ENCODE data around the gene OR11A1.

DNA sequence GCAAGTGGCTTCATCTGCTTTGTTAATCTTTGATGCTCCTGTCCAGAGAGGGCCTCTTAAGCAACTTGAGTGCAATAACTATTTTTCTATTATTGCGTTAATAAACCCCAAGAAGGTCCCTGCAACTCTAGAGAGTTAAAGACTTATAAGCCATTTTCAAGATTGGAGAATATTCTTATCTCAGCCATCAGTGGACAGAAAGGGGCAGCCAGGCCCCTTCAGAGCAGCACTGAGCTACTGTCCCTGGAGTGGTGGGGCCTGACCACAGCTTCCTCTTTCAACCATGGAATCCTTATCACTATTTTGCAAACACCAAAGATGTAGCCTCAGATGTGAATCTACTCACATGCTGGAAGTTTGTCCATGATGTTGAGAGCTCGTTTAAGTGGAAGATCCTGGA, 33.7 kb upstream of the OR11A1 start:
- TF ChIP-seq, protein P1, sequence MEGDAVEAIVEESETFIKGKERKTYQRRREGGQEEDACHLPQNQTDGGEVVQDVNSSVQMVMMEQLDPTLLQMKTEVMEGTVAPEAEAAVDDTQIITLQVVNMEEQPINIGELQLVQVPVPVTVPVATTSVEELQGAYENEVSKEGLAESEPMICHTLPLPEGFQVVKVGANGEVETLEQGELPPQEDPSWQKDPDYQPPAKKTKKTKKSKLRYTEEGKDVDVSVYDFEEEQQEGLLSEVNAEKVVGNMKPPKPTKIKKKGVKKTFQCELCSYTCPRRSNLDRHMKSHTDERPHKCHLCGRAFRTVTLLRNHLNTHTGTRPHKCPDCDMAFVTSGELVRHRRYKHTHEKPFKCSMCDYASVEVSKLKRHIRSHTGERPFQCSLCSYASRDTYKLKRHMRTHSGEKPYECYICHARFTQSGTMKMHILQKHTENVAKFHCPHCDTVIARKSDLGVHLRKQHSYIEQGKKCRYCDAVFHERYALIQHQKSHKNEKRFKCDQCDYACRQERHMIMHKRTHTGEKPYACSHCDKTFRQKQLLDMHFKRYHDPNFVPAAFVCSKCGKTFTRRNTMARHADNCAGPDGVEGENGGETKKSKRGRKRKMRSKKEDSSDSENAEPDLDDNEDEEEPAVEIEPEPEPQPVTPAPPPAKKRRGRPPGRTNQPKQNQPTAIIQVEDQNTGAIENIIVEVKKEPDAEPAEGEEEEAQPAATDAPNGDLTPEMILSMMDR (IDR thresholded peaks at IDR 0.05 in 8 of 11, conservative IDR thresholded peaks at IDR 0.05 in 3 of 11) = no peak
- no peak for TF ChIP-seq POLR2AphosphoS5 (IDR thresholded peaks at IDR 0.05)

All from spleen (tissue), 7 donors.